ENCODE measurements around the gene OCA2. TPM values are rescaled to one million over a fixed set of nuclear protein-coding genes. Genes with fewer than 3 reads are reported as not detected.

Gene OCA2
- total RNA-seq, 4 donors from 2014 or later: 0.19 to 1.1 TPM; not detected in 2

DNA sequence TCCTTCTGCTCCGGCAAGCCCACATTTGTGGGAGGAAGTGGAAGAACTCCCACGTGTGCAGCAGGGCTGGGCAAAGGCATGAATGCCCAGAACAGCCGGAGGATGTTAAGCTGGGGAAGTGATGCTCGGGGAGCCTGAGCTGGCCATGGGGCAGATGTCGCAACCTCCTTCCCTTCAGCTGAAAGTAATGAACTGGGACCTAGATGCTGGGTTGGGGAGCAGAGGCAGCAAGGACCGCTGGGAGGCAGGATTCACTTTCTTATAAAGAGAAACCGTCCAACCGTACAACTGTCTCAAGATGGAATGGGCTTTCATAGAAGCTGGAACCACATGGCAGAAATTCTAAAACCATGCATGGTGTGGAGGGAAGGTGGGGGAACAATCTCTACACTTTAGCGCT is 290.9 kb downstream of the OCA2 start:
- DNase-seq (ENCODE audit: low spot score) (no peak), ATAC-seq (ENCODE audit: low FRiP score) (no peak)
- TF ChIP-seq, protein P1, sequence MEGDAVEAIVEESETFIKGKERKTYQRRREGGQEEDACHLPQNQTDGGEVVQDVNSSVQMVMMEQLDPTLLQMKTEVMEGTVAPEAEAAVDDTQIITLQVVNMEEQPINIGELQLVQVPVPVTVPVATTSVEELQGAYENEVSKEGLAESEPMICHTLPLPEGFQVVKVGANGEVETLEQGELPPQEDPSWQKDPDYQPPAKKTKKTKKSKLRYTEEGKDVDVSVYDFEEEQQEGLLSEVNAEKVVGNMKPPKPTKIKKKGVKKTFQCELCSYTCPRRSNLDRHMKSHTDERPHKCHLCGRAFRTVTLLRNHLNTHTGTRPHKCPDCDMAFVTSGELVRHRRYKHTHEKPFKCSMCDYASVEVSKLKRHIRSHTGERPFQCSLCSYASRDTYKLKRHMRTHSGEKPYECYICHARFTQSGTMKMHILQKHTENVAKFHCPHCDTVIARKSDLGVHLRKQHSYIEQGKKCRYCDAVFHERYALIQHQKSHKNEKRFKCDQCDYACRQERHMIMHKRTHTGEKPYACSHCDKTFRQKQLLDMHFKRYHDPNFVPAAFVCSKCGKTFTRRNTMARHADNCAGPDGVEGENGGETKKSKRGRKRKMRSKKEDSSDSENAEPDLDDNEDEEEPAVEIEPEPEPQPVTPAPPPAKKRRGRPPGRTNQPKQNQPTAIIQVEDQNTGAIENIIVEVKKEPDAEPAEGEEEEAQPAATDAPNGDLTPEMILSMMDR (IDR thresholded peaks at IDR 0.05): no peak

DNA sequence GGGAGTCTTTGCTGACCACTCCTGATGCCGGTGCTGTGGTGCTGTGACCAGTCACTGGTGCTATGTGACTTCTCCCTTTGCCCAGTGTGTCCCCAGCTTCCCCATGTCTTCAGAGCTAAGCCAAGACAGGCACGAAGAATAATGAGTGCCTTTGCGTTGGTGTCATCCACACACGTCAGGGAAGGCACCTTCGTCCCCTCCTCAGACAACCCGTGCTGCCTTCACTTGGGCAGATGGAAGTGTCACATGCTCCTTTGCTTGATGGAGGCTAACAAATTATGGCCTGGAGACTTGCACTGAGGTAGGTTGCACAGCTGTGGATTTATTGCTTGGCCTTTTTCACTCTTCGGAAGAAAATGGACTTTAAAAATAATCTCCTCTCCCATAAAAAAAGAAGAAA is 291.8 kb downstream of the OCA2 start:
- ATAC-seq (ENCODE audit: low FRiP score) (no peak), DNase-seq (ENCODE audit: low spot score) (no peak)
- TF ChIP-seq, protein P1 (IDR thresholded peaks at IDR 0.05): no peak

DNA sequence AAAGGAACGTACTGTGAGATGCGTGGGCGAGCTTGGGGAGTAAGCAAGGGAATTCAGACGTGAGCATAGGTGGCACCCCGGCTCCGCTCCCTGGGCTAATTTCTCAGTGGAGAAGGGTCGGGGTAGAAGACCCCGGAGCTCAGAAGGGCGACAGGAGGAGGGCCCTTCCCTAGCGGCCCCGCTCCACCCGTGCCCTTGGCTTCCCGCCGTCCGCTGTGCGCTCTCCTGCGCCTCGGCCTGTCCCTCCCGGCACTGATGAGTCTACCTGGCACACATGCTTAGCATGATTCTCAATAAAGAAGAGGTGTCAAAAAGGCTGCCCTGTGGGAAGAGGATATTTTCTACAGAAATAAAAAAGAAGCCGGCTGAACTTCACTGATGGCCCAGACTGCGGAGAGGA is 292.7 kb downstream of the OCA2 start:
- DNase-seq (ENCODE audit: low spot score) (no peak), ATAC-seq (ENCODE audit: low FRiP score) (no peak)
- TF ChIP-seq, protein P1 (IDR thresholded peaks at IDR 0.05): no peak

DNA sequence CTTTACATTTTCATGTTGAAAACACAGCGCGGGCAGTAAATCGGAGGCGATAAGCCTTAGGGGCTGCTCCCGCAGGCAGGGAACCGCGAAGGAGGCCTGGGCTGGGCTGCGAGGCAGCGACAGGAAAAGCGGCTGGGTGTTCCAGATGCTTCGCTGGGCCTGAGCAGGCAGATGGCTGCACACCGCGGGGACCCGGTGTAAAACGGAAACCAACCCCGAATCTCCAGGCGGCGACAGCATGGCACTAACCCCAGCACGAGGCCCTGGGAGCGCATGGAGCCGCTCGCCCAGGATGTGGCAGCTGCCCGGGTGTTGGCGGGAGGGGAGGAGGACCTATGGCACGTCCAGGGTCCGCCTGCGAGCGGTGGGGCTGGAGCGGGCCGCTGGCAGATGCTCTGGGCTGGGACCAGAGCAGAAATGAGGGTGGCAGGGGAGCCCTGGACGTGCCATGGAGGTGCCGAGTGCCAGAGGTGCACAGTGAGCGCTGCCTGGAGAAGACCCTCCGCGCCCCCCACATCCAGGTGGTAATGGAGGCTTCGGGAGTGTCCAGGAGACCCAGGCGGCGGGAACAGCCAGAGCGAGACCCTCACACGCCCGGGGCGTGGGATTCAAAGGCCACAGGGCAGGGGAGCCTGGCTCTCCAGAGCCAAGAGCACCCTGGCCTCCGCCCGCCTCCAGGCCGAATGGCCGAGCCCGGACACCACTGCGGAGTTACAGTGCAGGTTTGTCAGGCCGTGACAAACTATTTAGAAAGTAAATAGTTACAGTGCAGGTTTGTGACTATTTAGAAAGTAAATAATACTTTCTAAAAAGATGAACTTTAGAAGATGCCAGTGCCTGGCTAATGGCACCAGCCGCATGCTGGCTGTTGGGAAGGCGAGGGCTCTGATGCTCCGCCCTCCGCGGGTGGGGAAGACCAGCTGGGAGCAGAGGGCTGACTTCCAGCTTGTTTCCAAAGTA is 293.6 kb downstream of the OCA2 start:
- ATAC-seq (ENCODE audit: low FRiP score): no peak

DNA sequence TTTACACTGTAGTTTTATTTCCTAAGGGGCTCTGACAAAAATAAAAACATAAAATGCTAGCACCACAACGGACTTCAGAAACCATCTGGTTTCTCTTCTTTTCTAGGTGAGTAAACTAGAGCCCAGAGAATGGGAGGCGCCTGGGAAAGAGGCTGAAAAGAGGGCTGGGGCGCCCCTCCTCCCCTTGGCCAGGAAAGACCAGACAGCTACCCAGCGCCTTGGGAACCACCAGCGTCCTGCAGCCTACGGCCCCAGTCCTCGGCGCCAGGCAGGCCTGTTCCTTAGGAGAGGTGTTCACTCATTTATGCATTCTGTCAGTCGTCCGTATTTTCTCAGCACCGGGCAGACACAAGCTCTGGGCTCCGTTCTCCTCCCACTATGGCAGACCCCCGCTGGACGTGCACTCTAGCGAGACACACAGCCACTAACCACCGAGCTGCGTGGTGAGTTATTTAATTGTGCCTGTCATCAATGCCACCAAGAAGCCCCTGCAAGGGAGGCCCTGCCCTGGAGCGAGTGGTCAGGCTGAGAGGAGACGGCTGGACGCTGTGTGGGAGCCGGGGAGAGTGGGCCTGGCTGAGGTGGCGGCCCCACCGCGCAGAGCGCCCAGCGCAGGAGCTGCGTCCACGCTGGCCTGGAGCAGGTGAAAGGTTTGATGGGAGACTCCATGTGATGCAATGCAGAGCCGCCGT is 294.4 kb downstream of the OCA2 start:
- DNase-seq (ENCODE audit: low spot score): no peak
- TF ChIP-seq, protein P1 (IDR thresholded peaks at IDR 0.05): no peak
- ATAC-seq (ENCODE audit: low FRiP score): no peak

More for the DNA sequence above, 293.6 kb downstream of the OCA2 start:
- no peak for DNase-seq (ENCODE audit: low spot score)
- TF ChIP-seq, protein P1 (IDR thresholded peaks at IDR 0.05): no peak

DNA sequence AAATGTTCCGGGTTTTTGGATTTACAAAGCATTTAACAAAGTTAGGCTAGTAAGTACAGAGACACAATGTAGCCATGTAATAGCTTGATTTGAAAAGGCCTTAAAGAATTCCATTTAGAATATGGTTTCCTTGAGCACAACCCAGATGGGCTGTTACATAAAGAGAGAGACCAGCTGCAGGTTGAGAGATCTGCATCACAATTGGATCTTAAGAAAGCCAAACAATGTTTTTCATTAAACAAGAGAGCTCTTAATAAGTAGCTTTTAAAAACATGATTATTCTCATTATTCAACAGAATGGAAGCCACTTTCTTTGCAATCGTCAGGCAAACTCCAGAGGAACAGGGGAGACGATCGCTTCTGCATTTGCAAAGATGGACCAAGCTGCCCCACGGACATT is 300.3 kb downstream of the OCA2 start:
- ATAC-seq (ENCODE audit: low FRiP score): no peak
- TF ChIP-seq, protein P1 (IDR thresholded peaks at IDR 0.05): no peak
- DNase-seq (ENCODE audit: low spot score): no peak

Measured in omental fat pad (tissue), 4 donors.